Esophagus squamous epithelium (tissue), 4 donors: ENCODE results near the gene GJA9.

Source experiments
- CTCF ChIP-seq, 6 experiments: fragments of 450-650 bp in 4 of 6; fragments of 200-600 bp in 2 of 6; sonication (generic) in 2 of 6; IDR thresholded peaks; one replicate each; pipeline ENCODE4 v1.5.1; 2016 to 2019; ENCODE audit warnings: antibody characterized with exemption in 6 of 6, mild to moderate bottlenecking in 4 of 6, moderate library complexity in 4 of 6
- POLR2A ChIP-seq, 4 donors: fragments of 450-650 bp; IDR thresholded peaks; one replicate each; pipeline ENCODE4 v1.6.1; 2017; ENCODE audit warnings: antibody characterized with exemption in 4 of 4, mild to moderate bottlenecking in 4 of 4, moderate library complexity in 3 of 4

GRCh38 chr1:38872401-38873026, 8.9 kb downstream of the GJA9 start:
- TF ChIP-seq CTCF (IDR thresholded peaks at IDR 0.05) (no peak), POLR2A (IDR thresholded peaks at IDR 0.05) (no peak)
